ENCODE data around the gene USB1.

USB1 gene

DNA sequence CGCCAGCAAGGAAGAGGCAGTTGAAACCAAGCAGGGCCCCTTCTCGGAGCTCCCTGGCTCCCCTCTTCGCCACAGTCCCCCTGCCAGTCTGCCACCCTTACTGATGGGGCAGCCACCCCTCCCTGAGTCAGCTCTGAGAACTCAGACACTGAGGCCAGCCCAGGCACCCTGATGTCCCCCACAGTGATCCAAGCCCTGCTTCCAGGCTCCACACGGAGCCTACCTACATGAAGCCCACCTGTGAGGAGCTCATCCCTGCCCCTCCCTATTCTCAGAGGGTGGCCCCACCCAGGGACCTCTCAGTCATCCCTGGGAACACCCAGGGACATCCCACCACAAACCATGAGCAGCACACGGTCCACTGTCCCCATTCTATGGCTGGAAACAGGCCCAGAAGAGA is 39.2 kb upstream of the USB1 start:
- TF ChIP-seq, protein P1, sequence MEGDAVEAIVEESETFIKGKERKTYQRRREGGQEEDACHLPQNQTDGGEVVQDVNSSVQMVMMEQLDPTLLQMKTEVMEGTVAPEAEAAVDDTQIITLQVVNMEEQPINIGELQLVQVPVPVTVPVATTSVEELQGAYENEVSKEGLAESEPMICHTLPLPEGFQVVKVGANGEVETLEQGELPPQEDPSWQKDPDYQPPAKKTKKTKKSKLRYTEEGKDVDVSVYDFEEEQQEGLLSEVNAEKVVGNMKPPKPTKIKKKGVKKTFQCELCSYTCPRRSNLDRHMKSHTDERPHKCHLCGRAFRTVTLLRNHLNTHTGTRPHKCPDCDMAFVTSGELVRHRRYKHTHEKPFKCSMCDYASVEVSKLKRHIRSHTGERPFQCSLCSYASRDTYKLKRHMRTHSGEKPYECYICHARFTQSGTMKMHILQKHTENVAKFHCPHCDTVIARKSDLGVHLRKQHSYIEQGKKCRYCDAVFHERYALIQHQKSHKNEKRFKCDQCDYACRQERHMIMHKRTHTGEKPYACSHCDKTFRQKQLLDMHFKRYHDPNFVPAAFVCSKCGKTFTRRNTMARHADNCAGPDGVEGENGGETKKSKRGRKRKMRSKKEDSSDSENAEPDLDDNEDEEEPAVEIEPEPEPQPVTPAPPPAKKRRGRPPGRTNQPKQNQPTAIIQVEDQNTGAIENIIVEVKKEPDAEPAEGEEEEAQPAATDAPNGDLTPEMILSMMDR (IDR thresholded peaks at IDR 0.05) = no peak

GRCh38 chr16:57962756-57963155 is 38.5 kb upstream of the USB1 start:
- TF ChIP-seq, protein P1 (IDR thresholded peaks at IDR 0.05) = no peak

GRCh38 chr16:57964157-57964700 is 37.0 kb upstream of the USB1 start:
- TF ChIP-seq, protein P1 (IDR thresholded peaks at IDR 0.05) = no peak

DNA sequence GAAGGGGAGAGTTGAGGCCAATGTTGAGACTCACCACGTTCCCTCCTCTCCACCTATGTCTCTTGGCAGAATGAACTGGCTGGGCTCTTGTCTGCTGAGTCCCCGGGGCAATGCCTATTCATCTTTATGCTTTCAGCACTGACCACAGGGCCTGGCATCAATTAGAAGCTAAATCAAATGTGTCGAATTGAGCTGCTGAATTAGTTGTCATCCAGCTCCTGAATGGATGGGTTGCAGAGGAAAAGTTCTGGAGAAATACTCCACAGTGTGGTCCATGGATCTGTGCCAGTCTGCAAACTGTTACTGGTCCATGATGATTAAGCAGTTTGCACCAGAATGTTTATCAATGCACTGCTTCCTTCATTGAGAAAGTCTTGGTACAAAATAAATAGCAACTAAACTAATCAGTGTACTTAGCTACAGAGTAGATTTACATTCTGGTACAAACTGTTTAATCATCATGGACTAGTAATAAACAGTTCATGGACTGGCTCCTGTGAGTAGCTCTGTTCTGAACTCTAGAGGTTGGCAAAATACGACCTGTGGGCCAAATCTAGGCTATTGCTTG is 34.9 kb upstream of the USB1 start:
- TF ChIP-seq, protein P1 (IDR thresholded peaks at IDR 0.05) = no peak

- TF ChIP-seq, protein P1 (IDR thresholded peaks at IDR 0.05) = no peak
Observed at GRCh38 chr16:57966986-57967385, 34.2 kb upstream of the USB1 start.

- TF ChIP-seq, protein P1 (IDR thresholded peaks at IDR 0.05) = no peak
Observed at GRCh38 chr16:57967916-57968315, 33.3 kb upstream of the USB1 start.

DNA sequence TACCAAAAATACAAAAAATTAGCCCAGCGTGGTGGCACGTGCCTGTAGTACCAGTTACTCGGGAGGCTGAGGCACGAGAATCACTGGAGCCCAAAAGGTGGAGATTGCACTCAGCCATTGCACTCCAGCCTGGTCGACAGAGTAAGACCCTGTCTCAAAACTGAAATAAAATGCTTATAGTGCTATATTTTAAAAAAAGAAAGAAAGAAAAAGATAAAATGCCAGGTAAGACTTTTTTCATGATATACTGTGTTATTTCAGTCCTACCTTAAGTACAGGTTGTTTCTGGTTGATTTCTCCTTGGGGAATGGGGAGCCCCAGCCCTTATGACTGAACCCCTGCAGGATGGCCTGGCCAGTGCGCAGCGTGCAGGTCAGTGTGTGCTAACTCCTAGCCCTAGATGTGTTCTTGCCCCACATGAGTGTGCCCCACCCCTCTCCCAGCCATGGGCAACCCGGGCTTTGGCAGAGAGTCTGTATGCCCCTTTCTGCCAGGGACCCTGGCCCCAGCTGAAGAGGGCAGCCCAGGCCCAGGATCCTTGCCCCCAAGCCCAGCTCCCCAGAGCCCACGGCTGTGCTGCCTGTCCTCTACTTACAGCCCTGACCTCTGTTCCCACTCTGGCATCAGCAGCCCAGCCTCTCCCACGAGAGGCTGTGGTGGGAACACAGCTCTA is 31.6 kb upstream of the USB1 start:
- TF ChIP-seq, protein P1 (IDR thresholded peaks at IDR 0.05) = no peak

Measured in LNCAP (cell line).